GM19438 (cell line): Measurements from ENCODE around the gene PPP1R3E.
"Not testable (repeated sequence)": the region's sequence is repeated elsewhere in the genome, so short reads cannot be mapped to it uniquely, and the experiment has no call there.

Experiments used
- ATAC-seq: cut with Tn5 transposase; IDR thresholded peaks from one replicate; pipeline ENCODE4 v1.9.1; 2021; ENCODE audit warnings: low read depth; ENCODE audit not compliant: unreplicated experiment

The PPP1R3E gene

GRCh38 chr14:23299211-23299957 lies 3.3 kb downstream of the PPP1R3E start:
- ATAC-seq: no peak

- ATAC-seq: no peak
These were observed 4.9 kb downstream of the PPP1R3E start for GRCh38 chr14:23297611-23298277.

GRCh38 chr14:23297096-23297495 lies 5.6 kb downstream of the PPP1R3E start:
- ATAC-seq: no peak

- no peak for ATAC-seq
These were observed 6.5 kb downstream of the PPP1R3E start for GRCh38 chr14:23296012-23296777.

DNA sequence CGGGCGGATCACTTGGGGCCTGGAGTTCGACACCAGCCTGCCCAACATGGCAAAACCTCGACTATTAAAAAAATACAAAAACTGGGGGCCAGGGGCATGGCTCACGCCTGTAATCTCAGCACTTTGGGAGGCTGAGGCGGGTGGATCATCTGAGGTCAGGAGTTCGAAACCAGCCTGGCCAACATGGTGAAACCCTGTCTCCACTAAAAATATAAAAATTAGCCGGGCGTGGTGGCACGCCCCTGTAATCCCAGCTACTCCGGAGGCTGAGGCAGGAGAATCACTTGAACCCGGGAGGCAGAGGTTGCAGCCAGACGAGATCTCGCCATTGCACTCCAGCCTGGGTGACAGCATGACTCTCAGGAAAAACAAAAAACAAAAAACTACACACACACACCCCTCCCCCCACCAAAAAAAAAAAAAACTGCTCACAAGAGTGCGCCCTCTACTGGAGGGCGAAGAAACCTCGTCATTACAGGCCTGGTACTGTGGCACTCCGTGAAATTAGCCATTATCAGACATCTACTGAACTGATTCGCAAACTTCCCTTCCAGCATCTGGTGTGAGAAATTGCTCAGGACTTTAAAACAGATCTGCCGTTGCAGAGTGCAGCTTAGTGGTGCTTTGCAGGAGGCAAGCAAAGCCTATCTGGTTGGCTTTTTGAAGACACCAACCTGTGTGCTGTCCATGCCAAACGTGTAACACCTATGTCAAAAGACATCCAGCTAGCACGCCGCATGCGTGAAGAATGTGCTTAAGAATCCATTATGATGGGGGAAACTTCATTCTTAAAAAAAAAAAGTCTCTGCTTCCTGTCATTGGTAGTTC lies 7.7 kb downstream of the PPP1R3E start:
- no peak for ATAC-seq

DNA sequence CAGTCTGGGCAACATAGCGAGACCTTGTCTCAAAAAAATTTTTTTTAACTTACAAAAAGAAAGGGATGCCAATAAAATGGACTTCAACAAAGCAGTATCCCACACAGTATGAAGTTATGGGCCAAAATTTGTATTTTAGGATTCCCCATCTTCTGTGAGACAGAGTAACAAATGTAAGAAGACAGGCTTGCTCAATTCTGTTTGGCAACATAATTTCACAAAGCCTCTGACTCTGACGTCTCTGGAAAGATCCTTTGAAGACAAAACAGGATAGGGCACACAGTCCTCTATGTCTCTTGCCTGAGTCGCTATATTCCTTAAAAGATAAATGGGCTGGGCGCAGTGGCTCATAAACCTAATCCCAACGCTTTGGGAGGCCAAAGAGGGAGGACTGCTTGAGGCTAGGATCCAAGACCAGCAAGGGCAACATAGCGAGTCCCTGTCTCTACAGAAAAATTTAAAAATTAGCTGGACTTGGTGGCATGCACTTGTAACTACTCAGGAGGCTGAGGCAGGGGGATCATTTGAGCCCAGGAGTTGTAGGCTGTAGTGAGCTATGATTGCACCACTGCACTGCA lies 15.7 kb downstream of the PPP1R3E start:
- ATAC-seq: no peak

DNA sequence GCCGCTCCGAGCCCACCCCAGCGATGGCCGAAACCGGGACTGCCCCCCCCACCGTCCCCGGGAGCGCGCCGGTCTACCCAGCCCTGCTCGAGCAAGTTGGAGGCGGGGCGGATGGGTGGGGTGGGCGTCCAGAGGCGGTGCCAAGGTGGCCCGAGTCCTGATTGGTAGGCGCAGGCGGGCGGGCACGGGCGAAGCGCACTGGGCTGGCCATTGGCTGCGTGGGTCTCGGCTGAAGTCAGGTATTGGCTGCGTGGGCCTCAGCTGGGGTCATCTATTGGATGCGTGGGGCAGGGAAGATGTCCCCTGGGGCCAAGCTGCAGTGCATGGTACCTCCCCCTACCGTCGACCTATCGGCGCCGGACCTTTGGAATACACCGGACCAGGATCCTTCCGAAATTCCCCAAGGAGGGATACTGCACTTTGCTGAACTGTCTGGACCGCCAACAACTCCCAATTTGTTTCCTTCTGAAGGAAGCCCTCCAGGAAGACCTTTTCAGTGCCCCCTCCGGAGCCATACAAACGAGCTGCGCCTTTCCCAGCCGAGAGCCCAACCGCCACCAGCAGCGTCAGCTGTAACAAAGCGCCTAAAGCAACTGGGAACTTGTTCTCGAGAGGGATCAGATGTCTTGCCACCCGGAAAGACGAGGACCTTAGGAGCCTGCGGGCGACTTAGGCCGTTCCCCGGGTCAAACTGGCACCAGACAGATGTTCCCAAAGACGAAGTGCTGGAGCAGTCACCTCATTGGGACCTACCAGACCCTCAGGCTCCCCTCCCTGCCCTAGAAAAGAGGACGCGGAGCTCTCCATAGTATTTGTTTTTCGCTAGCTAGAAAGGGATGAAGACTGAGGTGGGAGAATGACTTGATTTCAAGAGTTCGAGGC lies 16.4 kb downstream of the PPP1R3E start, which contains the start of gene HOMEZ:
TSS of gene HOMEZ (minus strand) at position 113 of the 882 bp plus-strand sequence. CDS start 180 bp downstream, outside the sequence.
- peak; percentile 97 for ATAC-seq

DNA sequence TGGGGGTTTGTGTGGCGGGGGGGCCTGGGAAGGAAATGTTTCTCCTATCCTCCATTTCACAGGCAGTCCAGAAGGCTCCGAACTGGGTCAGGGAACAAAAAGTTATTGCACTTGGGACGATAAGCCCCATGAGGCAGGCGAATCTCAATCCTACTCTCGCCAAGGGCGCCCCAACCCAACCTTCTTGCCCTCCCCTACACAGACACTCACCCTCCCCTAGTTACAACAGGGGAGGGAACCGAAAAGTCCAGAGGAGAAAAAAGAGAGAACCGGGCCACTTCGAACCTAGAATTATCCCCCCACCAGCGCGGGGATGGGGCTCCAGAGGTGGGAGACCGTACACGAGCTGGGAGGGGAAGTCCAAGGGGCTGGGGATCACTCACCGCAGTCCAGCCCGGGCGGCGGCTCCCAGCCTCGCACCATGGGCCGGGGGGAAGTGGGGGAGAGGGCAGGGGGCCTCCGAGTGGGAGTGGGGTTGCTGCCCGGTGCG lies 17.1 kb downstream of the PPP1R3E start:
- peak; percentile 19 for ATAC-seq

- peak; percentile 16 for ATAC-seq
These were observed 17.8 kb downstream of the PPP1R3E start for GRCh38 chr14:23284654-23285529.

DNA sequence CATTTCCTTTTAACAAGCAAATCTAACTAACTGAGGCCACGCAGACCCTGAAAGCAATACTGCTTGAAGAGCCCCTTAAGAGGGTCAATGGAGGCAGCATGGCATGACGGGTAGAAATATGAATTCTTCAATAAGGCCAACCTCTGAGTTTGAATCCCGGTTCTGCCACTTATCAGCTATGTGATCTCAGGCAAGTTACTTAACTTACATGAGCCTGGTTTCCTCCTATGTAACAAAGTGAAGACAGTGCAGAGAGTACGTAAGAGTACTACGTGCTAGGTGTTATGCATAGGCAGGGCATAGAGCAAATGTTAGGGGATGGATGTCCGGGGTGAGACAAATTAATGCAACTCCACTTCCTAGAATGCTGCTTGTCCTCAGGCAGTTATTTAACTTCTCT lies 21.4 kb downstream of the PPP1R3E start:
- ATAC-seq: no peak

DNA sequence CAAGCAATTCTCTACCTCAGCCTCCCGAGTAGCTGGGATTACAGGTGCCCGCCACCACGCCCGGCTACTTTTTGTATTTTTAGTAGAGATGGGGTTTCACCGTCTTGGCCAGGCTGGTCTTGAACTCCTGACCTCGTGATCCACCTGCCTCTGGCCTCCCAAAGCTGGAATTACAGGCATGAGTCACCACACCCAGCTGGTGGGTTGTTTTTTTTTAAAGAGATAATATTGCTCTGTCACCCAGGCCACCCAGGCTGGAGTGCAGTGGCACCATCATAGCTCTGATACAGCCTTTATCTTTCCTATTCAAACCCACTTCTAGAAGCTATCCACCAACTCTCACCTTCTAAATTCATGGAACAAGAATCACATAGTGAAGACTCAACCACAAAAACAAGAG lies 24.7 kb downstream of the PPP1R3E start:
- ATAC-seq: not testable (repeated sequence)

DNA sequence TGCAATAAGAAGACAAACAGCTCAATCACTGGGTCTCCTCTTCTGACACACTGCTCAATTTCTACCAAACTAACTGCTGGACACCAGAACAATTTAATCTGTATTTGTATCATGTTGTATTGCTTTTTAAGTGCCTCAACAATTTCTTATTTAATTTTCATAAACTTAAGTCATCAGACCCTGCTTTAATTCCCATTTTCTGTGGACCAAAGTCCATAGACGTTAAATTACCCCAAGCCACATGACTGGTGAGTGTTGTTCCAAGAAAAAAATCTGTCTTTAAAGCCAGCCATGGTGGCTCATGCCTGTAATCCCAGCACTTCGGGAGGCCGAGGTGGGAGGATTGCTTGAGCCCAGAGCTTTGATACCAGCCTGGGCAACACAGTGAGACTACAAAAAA lies 25.5 kb downstream of the PPP1R3E start:
- no peak for ATAC-seq

GRCh38 chr14:23275412-23275811 lies 27.2 kb downstream of the PPP1R3E start:
- no peak for ATAC-seq

GRCh38 chr14:23269193-23269592 lies 33.5 kb downstream of the PPP1R3E start:
- ATAC-seq: no peak

GRCh38 chr14:23260849-23261248 lies 41.8 kb downstream of the PPP1R3E start:
- ATAC-seq: not testable (repeated sequence)

- ATAC-seq: no peak
These were observed 43.2 kb downstream of the PPP1R3E start for GRCh38 chr14:23259426-23259825.

- ATAC-seq: no peak
These were observed 44.4 kb downstream of the PPP1R3E start for GRCh38 chr14:23258256-23258655.
